Measurements from ENCODE around the gene NOSIP.
A peak's percentile ranks its signal among the peaks of the same experiment; 100 is the strongest.

The NOSIP gene

DNA sequence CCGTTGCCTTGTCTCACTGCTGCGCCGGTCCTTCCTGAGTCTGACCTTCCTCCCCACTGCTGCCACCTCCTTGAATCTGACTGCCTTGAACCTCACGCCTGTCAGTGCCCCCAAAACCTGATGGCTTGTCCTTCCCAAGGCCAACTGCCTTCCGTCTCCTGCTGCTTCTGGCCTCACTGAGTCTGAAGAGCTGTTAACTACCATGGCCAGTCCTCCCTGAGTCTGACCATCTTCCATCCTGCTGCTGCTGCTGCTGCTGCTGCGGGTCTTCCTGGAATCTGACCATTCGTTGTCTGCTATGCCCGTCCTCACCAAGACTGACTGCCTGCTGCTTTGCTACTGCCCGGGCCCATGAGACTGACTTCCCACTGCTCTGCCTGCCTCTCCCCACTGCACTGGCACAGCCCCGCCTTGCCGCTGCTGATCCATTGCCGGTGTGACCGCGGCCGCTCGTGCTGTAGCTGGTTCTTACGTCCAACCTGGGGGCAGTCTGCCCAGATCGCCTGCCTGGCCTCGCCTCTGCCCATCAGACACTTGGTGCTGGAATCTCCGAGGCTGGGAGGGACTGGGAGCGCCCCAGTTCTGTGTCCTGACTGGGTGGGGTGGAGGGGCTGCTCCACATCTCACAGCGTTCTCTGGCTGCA, 55.4 kb downstream of the NOSIP start:
- Mint-ChIP-seq H3K27me3 (no peaks in the 10 kb centered on the region), H3K9me3 (no peaks in the 10 kb centered on the region), H3K4me1 (peaks cover 16% of the 10 kb centered on the region), H3K4me3 (no peak overlapping the region), H3K27ac (no peak overlapping the region), H3K36me3 (peaks cover 4% of the 10 kb centered on the region)
- ATAC-seq = no peak

DNA sequence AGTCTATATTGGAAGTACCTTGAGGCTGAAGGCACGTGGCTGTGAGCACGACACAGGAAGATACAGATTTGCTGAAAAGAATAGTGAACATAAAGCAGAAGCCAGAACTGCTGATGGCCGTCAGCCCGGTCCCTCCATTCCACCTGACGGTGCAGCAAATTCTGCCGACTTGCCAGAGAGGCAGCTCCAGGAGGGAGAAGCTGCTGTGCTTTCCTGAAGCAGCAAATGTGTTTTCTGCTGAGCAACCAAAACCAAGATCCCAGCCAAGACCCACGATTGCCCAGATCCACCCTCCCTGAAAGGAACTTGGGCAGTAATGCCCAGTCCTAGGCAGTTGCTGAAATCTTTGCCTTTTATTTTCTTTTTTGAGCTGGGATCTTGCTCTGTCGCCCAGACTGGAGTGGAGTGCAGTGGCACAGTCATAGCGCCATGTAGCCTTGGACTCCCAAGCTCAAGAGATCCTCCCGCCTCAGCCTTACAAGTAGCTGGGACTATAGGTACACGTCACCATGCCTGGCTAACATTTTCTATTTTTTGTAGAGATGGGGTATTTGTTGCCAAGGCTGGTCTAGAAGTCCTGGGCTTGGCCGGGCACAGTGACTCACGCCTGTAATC, 59.5 kb downstream of the NOSIP start:
- H3K36me3 Mint-ChIP-seq = no peaks in the 10 kb centered on the region
- no peak overlapping the region for H3K4me3 Mint-ChIP-seq
- H3K27me3 Mint-ChIP-seq = no peaks in the 10 kb centered on the region
- no peak overlapping the region for H3K27ac Mint-ChIP-seq
- peaks cover 14% of the 10 kb centered on the region for H3K4me1 Mint-ChIP-seq
- H3K9me3 Mint-ChIP-seq = no peaks in the 10 kb centered on the region
- no peak for ATAC-seq

DNA sequence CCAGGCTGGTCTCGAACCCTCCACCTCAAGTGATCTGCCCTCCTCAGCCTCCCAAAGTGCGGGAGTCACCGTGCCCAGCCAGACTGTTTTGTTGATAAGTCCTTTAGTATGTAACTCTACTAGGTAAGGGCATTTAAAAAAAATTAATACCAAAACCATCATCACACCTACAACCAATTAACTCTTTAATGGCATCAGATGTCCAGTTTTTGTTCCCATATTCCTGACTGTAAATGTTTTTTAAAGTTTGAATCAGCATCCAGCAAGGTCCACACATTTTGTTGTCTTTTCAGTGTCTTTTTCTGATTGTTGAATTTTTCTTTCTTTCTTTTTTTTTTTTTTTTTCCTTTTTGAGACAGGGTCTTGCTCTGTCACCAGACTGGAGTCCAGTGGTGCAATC, 62.3 kb downstream of the NOSIP start:
- H3K4me1 Mint-ChIP-seq = peaks cover 35% of the 10 kb centered on the region
- H3K27me3 Mint-ChIP-seq = no peaks in the 10 kb centered on the region
- no peak for ATAC-seq
- H3K9me3 Mint-ChIP-seq = no peaks in the 10 kb centered on the region
- H3K36me3 Mint-ChIP-seq = no peaks in the 10 kb centered on the region
- no peak overlapping the region for H3K27ac Mint-ChIP-seq
- no peak overlapping the region for H3K4me3 Mint-ChIP-seq

DNA sequence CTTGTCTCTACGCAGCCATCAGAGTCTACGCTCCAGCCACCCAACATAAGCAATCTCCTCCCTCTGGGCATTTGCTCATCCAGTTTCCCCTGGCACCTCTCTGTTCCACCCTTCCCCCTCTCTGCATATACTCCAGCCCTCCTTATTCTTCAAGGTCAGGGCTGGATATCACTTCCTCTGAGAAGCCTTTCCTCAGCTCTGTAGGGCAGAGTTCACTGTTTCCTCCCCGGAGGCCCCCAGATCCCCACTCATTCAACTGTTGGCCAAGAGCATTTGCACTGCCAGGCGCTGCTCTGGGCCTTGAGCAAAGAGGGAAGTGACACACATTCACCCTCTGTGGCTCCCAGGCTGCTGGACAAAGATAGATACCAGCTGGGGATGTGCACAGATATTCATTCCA, 64.6 kb downstream of the NOSIP start:
- H3K27ac Mint-ChIP-seq = no peak overlapping the region
- H3K36me3 Mint-ChIP-seq = no peaks in the 10 kb centered on the region
- H3K27me3 Mint-ChIP-seq = no peaks in the 10 kb centered on the region
- peak; percentile 41 for ATAC-seq
- no peaks in the 10 kb centered on the region for H3K9me3 Mint-ChIP-seq
- no peak overlapping the region for H3K4me3 Mint-ChIP-seq
- peaks cover 53% of the 10 kb centered on the region for H3K4me1 Mint-ChIP-seq

DNA sequence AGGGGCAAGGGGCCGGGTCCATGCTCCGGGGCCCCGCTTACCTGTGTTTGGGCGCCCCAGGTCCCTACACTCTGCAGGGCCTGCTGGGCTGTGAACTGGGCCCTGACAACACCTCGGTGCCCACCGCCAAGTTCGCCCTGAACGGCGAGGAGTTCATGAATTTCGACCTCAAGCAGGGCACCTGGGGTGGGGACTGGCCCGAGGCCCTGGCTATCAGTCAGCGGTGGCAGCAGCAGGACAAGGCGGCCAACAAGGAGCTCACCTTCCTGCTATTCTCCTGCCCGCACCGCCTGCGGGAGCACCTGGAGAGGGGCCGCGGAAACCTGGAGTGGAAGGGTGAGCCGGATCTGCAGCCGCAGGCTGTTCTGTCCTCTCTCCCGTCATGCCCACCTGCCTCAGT, 66.2 kb downstream of the NOSIP start:
- H3K36me3 Mint-ChIP-seq = no peaks in the 10 kb centered on the region
- no peaks in the 10 kb centered on the region for H3K27me3 Mint-ChIP-seq
- peaks cover 53% of the 10 kb centered on the region for H3K4me1 Mint-ChIP-seq
- H3K27ac Mint-ChIP-seq = peak overlapping the region; percentile 96
- H3K4me3 Mint-ChIP-seq = peak overlapping the region; percentile 95
- no peak for ATAC-seq
- H3K9me3 Mint-ChIP-seq = no peaks in the 10 kb centered on the region

DNA sequence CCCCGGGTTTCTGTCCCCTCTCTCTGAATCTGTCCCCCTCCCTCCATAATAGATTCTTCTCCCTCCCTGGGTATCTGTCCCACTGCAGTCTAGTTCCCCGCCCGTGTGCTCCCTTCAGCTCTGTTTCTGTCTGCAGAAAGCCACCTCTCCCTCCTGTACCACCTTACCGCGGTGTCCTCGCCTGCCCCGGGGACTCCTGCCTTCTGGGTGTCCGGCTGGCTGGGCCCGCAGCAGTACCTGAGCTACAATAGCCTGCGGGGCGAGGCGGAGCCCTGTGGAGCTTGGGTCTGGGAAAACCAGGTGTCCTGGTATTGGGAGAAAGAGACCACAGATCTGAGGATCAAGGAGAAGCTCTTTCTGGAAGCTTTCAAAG, 66.6 kb downstream of the NOSIP start:
- Mint-ChIP-seq H3K27me3 (no peaks in the 10 kb centered on the region), H3K27ac (peak overlapping the region; percentile 96), H3K4me1 (peaks cover 53% of the 10 kb centered on the region), H3K9me3 (no peaks in the 10 kb centered on the region), H3K4me3 (peak overlapping the region; percentile 95), H3K36me3 (no peaks in the 10 kb centered on the region)
- no peak for ATAC-seq

DNA sequence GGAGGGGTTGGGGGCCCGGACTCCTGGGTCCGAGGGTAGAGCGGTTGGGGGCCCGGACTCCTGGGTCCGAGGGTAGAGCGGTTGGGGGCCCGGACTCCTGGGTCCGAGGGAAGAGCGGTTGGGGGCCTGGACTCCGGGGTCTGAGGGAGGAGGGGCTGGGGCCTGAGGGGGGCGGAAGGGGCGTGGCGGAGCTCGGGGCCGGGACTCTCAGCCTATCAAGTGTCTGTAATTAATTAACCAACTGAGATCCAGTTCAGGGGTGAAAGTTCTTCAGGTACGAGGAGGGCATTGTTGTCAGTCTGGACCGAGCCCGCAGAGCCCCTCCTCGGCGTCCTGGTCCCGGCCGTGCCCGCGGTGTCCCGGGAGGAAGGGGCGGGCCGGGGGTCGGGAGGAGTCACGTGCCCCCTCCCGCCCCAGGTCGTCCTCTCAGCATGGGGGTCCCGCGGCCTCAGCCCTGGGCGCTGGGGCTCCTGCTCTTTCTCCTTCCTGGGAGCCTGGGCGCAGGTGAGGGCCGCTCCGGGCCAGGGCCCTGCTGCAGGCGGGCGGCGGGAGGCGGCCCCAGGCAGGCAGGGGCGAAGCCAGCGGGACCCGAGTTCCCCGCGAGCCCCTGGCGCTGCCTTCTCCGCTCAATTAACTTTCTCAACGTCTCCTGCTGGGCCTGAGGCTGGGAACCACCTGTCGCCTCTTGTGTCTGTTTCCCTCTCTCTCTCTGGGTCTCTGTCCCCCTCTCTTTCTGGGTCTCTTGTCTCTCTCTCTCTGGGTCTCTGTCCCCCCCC, 67.2 kb downstream of the NOSIP start:
- ATAC-seq = peak; percentile 79
- Mint-ChIP-seq H3K27me3 (no peaks in the 10 kb centered on the region), H3K36me3 (no peaks in the 10 kb centered on the region), H3K4me3 (peak overlapping the region; percentile 95), H3K4me1 (peaks cover 53% of the 10 kb centered on the region), H3K27ac (peak overlapping the region; percentile 96), H3K9me3 (no peaks in the 10 kb centered on the region)

DNA sequence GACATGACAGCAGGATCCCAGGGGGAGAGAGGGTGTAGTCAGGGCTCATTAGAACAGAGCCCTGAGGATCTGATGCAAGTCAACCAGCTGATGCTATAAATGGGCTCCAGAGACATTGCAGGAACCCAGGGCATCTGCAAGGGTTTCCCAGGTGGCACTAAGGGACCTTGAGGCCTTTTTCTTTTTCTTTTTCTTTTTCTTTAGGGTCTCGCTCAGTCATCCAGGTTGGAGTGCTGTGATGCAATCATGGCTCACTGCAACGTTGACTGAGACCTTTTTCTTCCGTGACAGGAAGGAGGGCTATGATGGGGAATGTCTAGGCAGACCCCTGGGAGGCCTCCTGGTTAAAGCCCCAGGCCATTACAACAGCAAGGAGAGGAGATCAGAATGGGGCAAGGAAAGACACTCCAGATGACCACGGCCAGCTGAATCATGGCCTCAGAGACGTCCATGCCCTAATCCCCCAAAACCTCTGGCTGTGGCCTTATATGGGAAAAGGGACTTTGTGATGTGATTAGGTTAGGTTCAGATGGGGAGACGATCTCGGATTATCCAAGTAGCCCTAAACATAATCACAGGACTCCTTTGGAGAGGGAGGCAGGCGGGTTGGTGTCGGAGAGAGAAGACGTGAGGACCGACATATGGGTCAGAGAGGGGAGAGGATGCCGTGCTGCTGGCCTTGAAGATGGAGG, 72.4 kb downstream of the NOSIP start:
- peak overlapping the region; percentile 41 for H3K27ac Mint-ChIP-seq
- H3K4me3 Mint-ChIP-seq = no peak overlapping the region
- ATAC-seq = no peak
- H3K4me1 Mint-ChIP-seq = peaks cover 31% of the 10 kb centered on the region
- H3K27me3 Mint-ChIP-seq = no peaks in the 10 kb centered on the region
- H3K36me3 Mint-ChIP-seq = no peaks in the 10 kb centered on the region
- no peaks in the 10 kb centered on the region for H3K9me3 Mint-ChIP-seq

DNA sequence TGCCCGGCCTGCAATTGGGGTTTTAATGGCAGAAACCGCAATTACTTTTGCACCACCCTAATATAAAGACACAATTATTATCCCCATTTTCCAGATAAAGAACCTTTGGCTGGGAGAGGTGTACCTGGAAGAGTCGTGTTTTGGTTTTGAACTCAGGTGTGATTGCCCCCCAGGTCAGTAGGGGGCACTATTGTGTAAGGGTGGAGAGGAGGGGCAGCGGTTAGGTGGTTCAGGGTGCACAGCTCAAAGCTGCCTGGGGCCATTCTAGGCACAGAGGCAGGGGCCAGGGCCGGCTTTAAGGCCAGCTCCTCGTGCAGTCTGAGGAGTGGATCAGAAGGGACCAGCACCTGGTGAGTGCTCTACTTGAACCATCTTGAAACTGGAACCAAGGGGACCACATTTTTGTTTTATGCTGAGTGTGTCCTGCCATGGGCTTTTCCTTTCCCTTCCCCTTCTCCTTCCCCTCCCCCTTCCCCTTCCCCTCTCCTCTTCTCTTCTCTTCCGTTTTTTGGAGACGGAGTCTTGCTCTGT, 73.7 kb downstream of the NOSIP start:
- peak; percentile 76 for ATAC-seq
- no peak overlapping the region for H3K4me3 Mint-ChIP-seq
- no peaks in the 10 kb centered on the region for H3K36me3 Mint-ChIP-seq
- H3K27me3 Mint-ChIP-seq = no peaks in the 10 kb centered on the region
- H3K27ac Mint-ChIP-seq = peak overlapping the region; percentile 41
- peaks cover 32% of the 10 kb centered on the region for H3K4me1 Mint-ChIP-seq
- no peaks in the 10 kb centered on the region for H3K9me3 Mint-ChIP-seq
